ENCODE results near the gene SIGLEC10. TPM values are rescaled to one million over a fixed set of nuclear protein-coding genes. Genes with fewer than 3 reads are reported as not detected.
"Not testable (repeated sequence)": the region's sequence is repeated elsewhere in the genome, so short reads cannot be mapped to it uniquely, and the experiment has no call there.

Gene SIGLEC10
- total RNA-seq: 0.40 TPM
- long read RNA-seq, partial matches to known transcripts: 1 of 1 reads
- long read RNA-seq, other reads (novel, unspliced or antisense): 0 of 1 reads

DNA sequence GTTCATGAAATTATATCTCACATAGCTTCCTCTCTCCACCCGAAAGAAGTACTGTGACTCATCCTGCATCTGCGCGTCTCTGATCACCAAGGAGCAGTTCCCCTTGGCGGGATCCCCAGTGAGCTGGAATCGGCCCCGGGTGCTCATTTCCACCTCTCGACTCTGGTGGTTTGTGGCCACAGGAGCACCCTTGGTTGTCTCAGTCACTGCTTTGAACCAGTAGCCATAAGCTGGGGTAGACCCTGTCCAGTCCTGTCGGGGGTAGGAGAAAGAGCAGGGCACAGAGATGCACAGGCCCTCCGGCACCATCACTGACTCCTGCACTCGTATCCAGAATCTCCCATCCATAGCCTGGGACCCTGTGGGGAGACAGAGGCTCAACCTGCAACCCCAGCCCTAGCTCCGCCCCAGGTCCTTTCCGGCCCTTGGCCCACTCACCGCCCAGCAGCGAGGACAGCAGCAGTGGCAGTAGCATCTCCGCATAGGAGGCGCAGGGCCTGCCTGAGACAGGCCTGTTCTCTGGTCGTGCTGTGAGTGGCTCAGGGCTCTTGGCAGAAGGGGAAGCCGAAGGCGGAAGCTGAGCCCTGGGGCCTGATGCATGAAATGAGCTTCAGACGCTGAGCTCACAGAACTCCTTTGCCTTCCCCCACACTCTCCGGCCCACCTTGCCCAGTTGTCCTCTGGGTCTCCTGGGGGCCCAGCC is at the start of gene SIGLEC10:
Gene SIGLEC10, minus strand, starts transcription at position 536 of the 703 bp plus-strand sequence. Its CDS starts 61 bp downstream, at position 475.
- intact Hi-C loops (cut with micrococcal nuclease): no loop called here
- DNase-seq: peak; percentile 61
- peak; percentile 65 for ATAC-seq

DNA sequence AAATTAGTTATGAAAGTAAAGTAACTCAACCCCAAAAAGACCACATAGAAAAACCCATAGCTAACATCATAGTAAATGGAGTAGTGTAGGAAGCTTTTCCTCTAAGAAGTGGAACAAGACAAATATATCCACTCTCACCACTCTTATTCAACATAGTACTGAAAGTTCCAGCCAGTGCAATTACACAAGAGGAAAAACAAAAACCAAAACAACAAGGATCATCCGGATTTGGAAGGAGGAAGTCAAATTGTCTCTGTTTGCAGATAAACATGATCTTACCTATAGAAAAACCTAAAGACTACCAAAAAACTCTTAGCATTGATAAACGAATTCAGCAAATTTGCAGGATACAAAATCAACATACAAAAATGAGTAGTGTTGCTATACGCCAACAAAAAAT is 49.3 kb upstream of the SIGLEC10 start:
- intact Hi-C loops (cut with micrococcal nuclease): loop anchor here (5.0 kb wide), 1 partner anchor 186 kb away; no protein-coding TSS in a partner anchor
- DNase-seq: no peak
- no peak for ATAC-seq

GRCh38 chr19:51463976-51464581 is 46.6 kb upstream of the SIGLEC10 start:
- not testable (repeated sequence) for ATAC-seq

DNA sequence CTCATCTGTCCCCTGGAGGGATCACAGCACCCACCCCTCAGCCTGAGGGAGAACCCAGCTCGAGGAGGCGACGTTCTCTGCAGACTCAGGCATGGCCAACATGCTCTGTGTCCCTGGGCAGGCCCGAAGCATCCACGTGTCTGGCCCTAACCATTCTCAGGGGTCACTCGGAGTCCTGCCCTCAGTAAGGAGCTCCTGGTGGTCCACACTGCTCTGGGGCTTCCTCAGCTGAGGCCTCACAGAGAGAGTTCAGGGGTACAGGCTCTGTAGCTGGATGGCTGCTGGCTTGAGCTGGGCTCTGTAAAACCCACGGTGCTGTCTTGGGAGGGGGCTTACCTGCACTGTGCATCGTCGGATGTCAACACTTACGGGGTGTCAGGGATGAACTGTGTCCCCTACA is 45.2 kb upstream of the SIGLEC10 start:
- intact Hi-C loops (cut with micrococcal nuclease): no loop called here
- no peak for ATAC-seq
- no peak for DNase-seq

More at GRCh38 chr19:51463976-51464581, 46.6 kb upstream of the SIGLEC10 start:
- DNase-seq; intact Hi-C loops (cut with micrococcal nuclease): not testable (repeated sequence)

- ATAC-seq (no peak), DNase-seq (no peak)
- intact Hi-C loops (cut with micrococcal nuclease): no loop called here
These were observed 44.8 kb upstream of the SIGLEC10 start for GRCh38 chr19:51462276-51462675.

- peak; percentile 55 for ATAC-seq
- peak; percentile 33 for DNase-seq
- intact Hi-C loops (cut with micrococcal nuclease): no loop called here
These were observed 44.3 kb upstream of the SIGLEC10 start for GRCh38 chr19:51461723-51462161.

- ATAC-seq (no peak), DNase-seq (no peak)
- intact Hi-C loops (cut with micrococcal nuclease): no loop called here
These were observed 42.9 kb upstream of the SIGLEC10 start for GRCh38 chr19:51460164-51460992.

DNA sequence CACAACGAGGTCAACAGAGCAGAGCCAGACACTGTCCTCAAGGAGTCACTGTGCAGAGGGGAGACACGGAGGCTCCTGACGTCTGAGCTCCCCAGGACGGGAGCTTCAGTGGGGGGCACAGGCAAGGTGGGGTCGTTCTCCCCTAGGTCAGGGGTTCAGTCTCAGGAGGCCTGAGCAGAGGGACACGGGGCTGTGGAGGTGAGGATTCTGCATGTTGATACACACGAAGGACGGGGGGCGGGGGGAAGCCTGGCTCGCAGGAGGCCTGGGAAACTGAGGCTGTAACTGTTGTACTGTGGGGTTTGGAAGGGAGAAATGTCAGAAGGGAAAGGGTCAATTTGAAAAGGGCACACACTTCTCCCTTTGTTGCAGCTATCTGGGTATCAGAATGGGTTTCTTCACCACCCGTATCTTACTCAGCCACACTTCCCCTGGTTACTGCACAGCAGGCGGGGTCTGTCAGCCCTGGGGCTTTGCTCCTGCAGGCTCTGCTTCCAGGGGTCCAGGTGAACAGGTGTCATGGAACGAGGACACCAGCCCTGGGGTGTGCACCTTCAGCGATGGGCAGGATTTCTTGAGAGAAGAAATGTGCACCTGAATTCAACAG is 41.6 kb upstream of the SIGLEC10 start:
- ATAC-seq: no peak
- intact Hi-C loops (cut with micrococcal nuclease): no loop called here
- no peak for DNase-seq

DNA sequence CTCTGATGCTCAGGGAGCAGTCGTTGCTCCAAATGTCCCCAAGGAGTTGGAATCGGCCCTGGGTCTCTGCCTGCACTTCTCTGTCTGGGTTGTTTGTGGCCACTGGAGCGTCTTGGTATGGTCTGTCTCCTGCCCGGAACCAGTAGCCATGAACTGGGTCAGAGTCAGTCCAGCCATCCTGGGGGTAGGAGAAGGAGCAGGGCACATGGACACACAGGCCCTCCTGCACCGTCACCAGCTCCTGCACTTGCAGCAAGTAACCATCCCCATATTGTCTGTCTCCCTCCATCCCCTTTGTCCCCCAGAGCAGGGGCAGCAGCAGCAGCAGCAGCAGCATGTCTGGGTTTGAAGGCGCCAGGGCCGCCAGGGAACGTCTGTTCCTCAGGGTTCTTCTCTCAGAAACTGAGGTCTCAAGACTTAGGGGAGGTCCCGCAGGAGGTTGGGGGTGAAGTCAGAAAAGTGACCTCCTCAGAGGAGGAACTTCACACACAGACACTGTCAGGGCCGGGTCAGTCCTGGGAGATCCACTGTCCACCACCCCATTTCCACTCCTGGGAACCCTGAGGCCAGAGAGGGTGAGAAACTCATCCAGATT is 40.7 kb upstream of the SIGLEC10 start, which contains the start of gene SIGLEC8:
Gene SIGLEC8, minus strand, starts transcription at position 404 of the 595 bp plus-strand sequence. Its CDS starts 67 bp downstream, at position 337.
- intact Hi-C loops (cut with micrococcal nuclease): no loop called here
- DNase-seq: no peak
- no peak for ATAC-seq

- ATAC-seq: no peak
- intact Hi-C loops (cut with micrococcal nuclease): no loop called here
- DNase-seq: no peak
These were observed 40.0 kb upstream of the SIGLEC10 start for GRCh38 chr19:51457351-51458013.

- ATAC-seq: no peak
- no peak for DNase-seq
- intact Hi-C loops (cut with micrococcal nuclease): no loop called here
These were observed 39.3 kb upstream of the SIGLEC10 start for GRCh38 chr19:51456541-51457290.

DNA sequence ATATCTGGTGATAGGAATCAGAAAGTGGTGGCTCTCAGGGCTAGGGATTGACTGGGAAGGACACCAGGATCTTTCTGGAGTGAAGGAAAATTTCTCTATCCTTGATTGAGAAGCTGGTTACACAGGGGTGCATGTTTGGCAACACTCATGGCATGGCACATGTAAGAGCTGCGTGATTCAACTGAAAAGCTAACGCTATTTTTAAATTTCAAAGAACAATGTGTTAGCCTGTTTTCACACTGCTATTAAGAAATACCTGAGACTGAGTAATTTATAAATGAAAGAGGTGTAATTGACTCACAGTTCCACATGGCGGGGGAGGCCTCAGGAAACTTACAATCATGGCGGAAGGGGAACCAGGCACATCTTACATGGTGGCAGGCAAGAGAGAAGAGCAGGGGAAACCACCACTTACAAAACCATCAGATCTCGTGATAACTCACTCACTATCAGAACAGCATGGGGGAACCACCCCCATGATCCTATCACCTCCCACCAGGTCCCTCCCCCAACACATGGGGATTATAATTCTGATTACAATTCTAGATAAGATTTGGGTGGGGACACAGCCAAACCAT is 33.4 kb upstream of the SIGLEC10 start:
- intact Hi-C loops (cut with micrococcal nuclease): no loop called here
- DNase-seq (no peak), ATAC-seq (no peak)

DNA sequence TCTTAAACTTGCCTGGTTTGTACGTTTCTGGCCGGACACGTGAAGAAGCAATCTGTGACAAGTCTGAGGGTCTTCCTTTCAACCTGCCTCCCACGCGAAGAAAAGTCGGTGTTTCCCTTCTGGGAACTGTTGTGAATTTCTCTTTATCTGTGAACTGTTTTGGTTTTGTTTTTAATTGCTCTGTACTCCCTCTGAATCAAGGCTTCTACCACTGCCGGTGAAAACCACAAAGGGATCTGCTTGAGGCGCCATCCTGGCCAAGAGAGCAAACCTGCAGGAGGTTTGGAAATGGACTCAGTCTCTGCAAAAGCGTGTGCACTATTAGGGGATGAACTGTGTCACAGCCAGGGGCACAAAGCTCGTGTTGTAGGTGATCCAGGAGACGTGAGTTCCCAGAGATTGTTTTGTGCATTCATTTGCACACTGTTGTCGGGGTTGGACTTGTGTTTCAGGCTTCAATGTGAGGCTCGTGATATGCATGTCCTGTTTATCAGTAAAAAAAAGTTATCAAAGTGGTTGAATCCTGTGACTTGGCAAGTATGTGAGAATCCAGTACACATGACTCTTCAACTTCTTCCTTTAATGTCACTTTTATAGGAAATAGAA is 31.1 kb upstream of the SIGLEC10 start:
- intact Hi-C loops (cut with micrococcal nuclease): no loop called here
- ATAC-seq (no peak), DNase-seq (no peak)

GRCh38 chr19:51448011-51448410 is 30.6 kb upstream of the SIGLEC10 start:
- intact Hi-C loops (cut with micrococcal nuclease): no loop called here
- no peak for DNase-seq
- no peak for ATAC-seq

- DNase-seq; ATAC-seq; intact Hi-C loops (cut with micrococcal nuclease): not testable (repeated sequence)
These were observed 30.1 kb upstream of the SIGLEC10 start for GRCh38 chr19:51447510-51447909.

DNA sequence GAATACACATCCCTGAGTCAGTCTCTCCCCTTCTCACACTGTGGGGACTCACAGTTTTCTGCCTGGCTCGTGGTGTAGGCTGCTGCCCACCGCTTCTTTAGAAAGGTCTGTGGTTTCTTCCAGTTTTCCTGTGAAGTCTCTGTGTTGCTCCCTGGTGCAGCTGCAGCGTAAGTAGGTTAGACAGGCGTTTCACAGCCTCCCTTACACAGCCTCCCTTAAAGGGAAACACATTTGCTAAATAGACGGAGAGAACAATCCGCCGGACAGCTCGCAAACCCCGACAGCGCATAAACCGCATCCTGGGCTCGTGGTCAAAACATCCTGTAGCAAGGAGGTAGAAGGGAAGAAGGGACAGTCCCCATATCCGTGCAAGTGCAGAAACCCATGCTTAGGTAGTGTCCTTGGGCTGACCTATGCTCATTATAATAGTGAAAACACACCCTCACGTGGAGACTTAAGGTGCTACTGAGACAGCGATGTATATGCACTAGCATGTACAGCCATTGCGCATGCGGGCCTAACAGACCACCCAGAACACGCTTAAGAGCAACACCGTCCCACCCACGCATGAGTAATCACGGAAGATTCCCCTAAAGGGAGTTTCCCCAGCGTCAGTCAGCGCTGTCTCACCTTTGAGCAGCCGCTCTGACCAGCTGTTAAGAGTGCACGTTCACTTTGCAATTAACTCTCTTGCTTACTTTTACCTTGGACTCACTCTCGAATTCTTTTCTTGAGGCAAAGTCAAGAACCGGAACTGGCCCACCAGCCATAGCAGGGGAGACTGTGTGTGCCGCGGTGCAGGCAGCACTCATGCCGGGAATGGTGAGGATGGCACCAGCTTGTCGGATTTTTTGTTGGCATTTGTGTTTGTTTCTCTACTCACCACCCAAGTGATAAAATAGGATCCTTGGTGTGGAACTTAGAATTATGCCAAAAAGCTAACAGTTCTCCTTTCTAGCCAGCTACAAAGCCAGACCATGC is 24.3 kb upstream of the SIGLEC10 start:
- intact Hi-C loops (cut with micrococcal nuclease): no loop called here
- no peak for DNase-seq
- no peak for ATAC-seq

All from left ventricle myocardium superior (tissue), 1 donor.